PC-3 (cell line): ENCODE measurements around the gene CYBC1. TPM values are rescaled to one million over a fixed set of nuclear protein-coding genes. Genes with fewer than 3 reads are reported as not detected.

Source experiments
- ATAC-seq: fragments of 200-7000 bp; cut with Tn5 transposase; 2 replicates; pipeline ENCODE4 v1.9.1; 2020; ENCODE audit warnings: mild to moderate bottlenecking, moderate library complexity
- BruUV-seq: library from RNA; stranded (reverse); fragments of 400-500 nt; replicated peaks from 2 replicates; lab custom pipeline; 2021; lab: Mats Ljungman, UMichigan
- CTCF ChIA-PET: fragments of 300-600 bp; sonication (Branson Sonifier 250); formaldehyde crosslinking; loops from one replicate; lab custom pipeline; 2022; ENCODE audit warnings: antibody characterized with exemption; lab: Charles Lee
- POLR2A ChIA-PET: fragments of 300-600 bp; sonication (Branson Sonifier 250); formaldehyde crosslinking; loops from one replicate; lab custom pipeline; 2022; ENCODE audit warnings: antibody characterized with exemption; ENCODE audit not compliant: unreplicated experiment; lab: Charles Lee
- DNase-seq: peaks from one replicate; pipeline ENCODE4 v3.0.0-alpha.2; 2015
- H2AFZ ChIP-seq: fragments of 300-600 bp; sonication (generic); 2 replicates; pipeline ENCODE4 v1.6.0; 2016; ENCODE audit warnings: antibody characterized with exemption, low read length
- H3F3A ChIP-seq: fragments of 300-600 bp; sonication (generic); one replicate; pipeline ENCODE4 v1.6.0; 2017; ENCODE audit warnings: antibody characterized with exemption, low read length, control low read depth, mild to moderate bottlenecking; ENCODE audit not compliant: unreplicated experiment
- H3K27ac ChIP-seq: fragments of 300-600 bp; sonication (generic); 2 replicates; pipeline ENCODE4 v1.5.1; 2016; ENCODE audit warnings: mild to moderate bottlenecking, low read length
- H3K27me3 ChIP-seq: fragments of 300-600 bp; sonication (generic); 2 replicates; pipeline ENCODE4 v1.6.1; 2016; ENCODE audit warnings: low read length, mixed read lengths
- H3K36me3 ChIP-seq: fragments of 300-600 bp; sonication (generic); 2 replicates; pipeline ENCODE4 v1.6.1; 2016; ENCODE audit warnings: low read depth, mixed run types, low read length, mixed read lengths
- H3K4me1 ChIP-seq: fragments of 300-600 bp; sonication (generic); 2 replicates; pipeline ENCODE4 v1.5.1; 2016; ENCODE audit warnings: low read length; ENCODE audit not compliant: insufficient read depth
- H3K4me2 ChIP-seq: fragments of 300-600 bp; sonication (generic); 2 replicates; pipeline ENCODE4 v1.6.0; 2016; ENCODE audit warnings: low read length
- H3K4me3 ChIP-seq: fragments of 300-600 bp; sonication (generic); 2 replicates; pipeline ENCODE4 v1.5.1; 2016; ENCODE audit warnings: mild to moderate bottlenecking, low read length, mixed read lengths
- H3K79me2 ChIP-seq: fragments of 300-600 bp; sonication (generic); 2 replicates; pipeline ENCODE4 v1.6.1; 2017; ENCODE audit warnings: low read length, mixed read lengths
- H3K9ac ChIP-seq: fragments of 300-600 bp; sonication (generic); 2 replicates; pipeline ENCODE4 v1.6.0; 2016; ENCODE audit warnings: mild to moderate bottlenecking, low read length
- H3K9me2 ChIP-seq: fragments of 300-600 bp; sonication (generic); replicated peaks from 2 replicates; pipeline ENCODE4 v1.6.1; 2016; ENCODE audit warnings: mixed run types, low read length, mixed read lengths
- H3K9me3 ChIP-seq: fragments of 300-600 bp; sonication (generic); 2 replicates; pipeline ENCODE4 v1.6.1; 2016; ENCODE audit warnings: low read length, mixed read lengths
- H4K20me1 ChIP-seq: fragments of 300-600 bp; sonication (generic); 2 replicates; pipeline ENCODE4 v1.6.1; 2016; ENCODE audit warnings: low read length, mixed read lengths
- CTCF ChIP-seq: fragments of 300-600 bp; sonication (generic); conservative IDR thresholded peaks from 2 replicates; pipeline ENCODE4 v1.5.1; 2017; ENCODE audit warnings: antibody characterized with exemption, low read depth, mild to moderate bottlenecking, low read length
- EZH2 ChIP-seq: fragments of 300-600 bp; sonication (generic); IDR thresholded peaks from one replicate; pipeline ENCODE4 v1.6.1; 2017; ENCODE audit warnings: antibody characterized with exemption, mild to moderate bottlenecking, low read length; ENCODE audit not compliant: unreplicated experiment
- EZH2phosphoT487 ChIP-seq: fragments of 300-600 bp; sonication (generic); IDR thresholded peaks from 2 replicates; pipeline ENCODE4 v1.6.1; 2018; ENCODE audit warnings: mild to moderate bottlenecking, antibody characterized with exemption, low read length, borderline replicate concordance
- intact Hi-C: fragments of 100-400 bp; cut with micrococcal nuclease; formaldehyde crosslinking; loops from 2 replicates; pipeline ENCODE4 v1.9.0; 2023
- total RNA-seq: library from RNA; depleted of rRNA; stranded (reverse); fragments of >200 nt; gene quantifications from 2 replicates; pipeline ENCODE4 v1.2.3, GENCODE V29; 2014

CYBC1 gene
- total RNA-seq, 1 experiment from 2014 or later: 77.2 TPM

- ATAC-seq (no peak), DNase-seq (no peak)
- peaks cover 14% of the 10 kb centered on the region; the same call in 1 of the 2 replicates for H3K79me2 ChIP-seq
- intact Hi-C loops: no loop called here
- no peak overlapping the region for H3K4me3 ChIP-seq
- H3K4me1 ChIP-seq: no peaks in the 10 kb centered on the region
- H3K36me3 ChIP-seq: no peaks in the 10 kb centered on the region; the same call in none of the 2 replicates
- H3K9me2 ChIP-seq: no peaks in the 10 kb centered on the region
- POLR2A ChIA-PET: no interaction called here
- H3F3A ChIP-seq: no peaks in the 10 kb centered on the region
- no peak overlapping the region for H3K27ac ChIP-seq
- BruUV-seq: no TSS peak
- no peak overlapping the region for H3K4me2 ChIP-seq
- no peaks in the 10 kb centered on the region for H3K27me3 ChIP-seq
- TF ChIP-seq CTCF (no peak), EZH2phosphoT487 (no peak), EZH2 (no peak)
- no peaks in the 10 kb centered on the region for H3K9me3 ChIP-seq
- no peak overlapping the region for H3K9ac ChIP-seq
- H4K20me1 ChIP-seq: no peaks in the 10 kb centered on the region
- no peak overlapping the region for H2AFZ ChIP-seq
- CTCF ChIA-PET: no interaction called here
These were observed 42.1 kb downstream of the CYBC1 start for GRCh38 chr17:82408288-82408937.

GRCh38 chr17:82407255-82407654, 43.3 kb downstream of the CYBC1 start:
- peak; percentile 6 for DNase-seq
- CTCF ChIA-PET: interaction anchor here (0.6 kb wide), 1 partner anchor 149 kb away, joined by 9 read pairs; no protein-coding TSS in a partner anchor
- Histone ChIP-seq H3K27ac (no peak overlapping the region), H3K9me3 (no peaks in the 10 kb centered on the region), H3K4me1 (no peaks in the 10 kb centered on the region), H3K4me2 (no peak overlapping the region), H3K9ac (no peak overlapping the region), H3K79me2 (peaks cover 6% of the 10 kb centered on the region; the same call in 1 of the 2 replicates), H2AFZ (no peak overlapping the region), H3K9me2 (no peaks in the 10 kb centered on the region), H3K4me3 (no peak overlapping the region), H3K27me3 (no peaks in the 10 kb centered on the region), H3F3A (no peaks in the 10 kb centered on the region), H3K36me3 (no peaks in the 10 kb centered on the region; the same call in none of the 2 replicates), H4K20me1 (no peaks in the 10 kb centered on the region)
- ATAC-seq: peak; percentile 64
- no TSS peak for BruUV-seq
- POLR2A ChIA-PET: no interaction called here
- TF ChIP-seq CTCF: no peak
- TF ChIP-seq EZH2: no peak
- no peak for TF ChIP-seq EZH2phosphoT487
- intact Hi-C loops: no loop called here

- H3K27me3 ChIP-seq: no peaks in the 10 kb centered on the region
- H3K4me3 ChIP-seq: no peak overlapping the region
- no peak for ATAC-seq
- H2AFZ ChIP-seq: no peak overlapping the region
- intact Hi-C loops: no loop called here
- CTCF ChIA-PET: no interaction called here
- POLR2A ChIA-PET: no interaction called here
- no peaks in the 10 kb centered on the region for H3K79me2 ChIP-seq
- H3K9me2 ChIP-seq: no peaks in the 10 kb centered on the region
- no peaks in the 10 kb centered on the region for H3K4me1 ChIP-seq
- H3K9ac ChIP-seq: no peak overlapping the region
- H3K4me2 ChIP-seq: no peak overlapping the region
- TF ChIP-seq EZH2 (no peak), CTCF (no peak), EZH2phosphoT487 (no peak)
- H3K36me3 ChIP-seq: no peaks in the 10 kb centered on the region; the same call in none of the 2 replicates
- DNase-seq: no peak
- H3F3A ChIP-seq: no peaks in the 10 kb centered on the region
- H3K9me3 ChIP-seq: no peaks in the 10 kb centered on the region
- BruUV-seq: no TSS peak
- no peaks in the 10 kb centered on the region for H4K20me1 ChIP-seq
- no peak overlapping the region for H3K27ac ChIP-seq
These were observed 44.4 kb downstream of the CYBC1 start for GRCh38 chr17:82406131-82406671.
